Right kidney (tissue), 1 donor: Measurements from ENCODE around the gene PIP4P1.
"Not testable (repeated sequence)": the region's sequence is repeated elsewhere in the genome, so short reads cannot be mapped to it uniquely, and the experiment has no call there.

Experiments used
- DNase-seq: peaks from one replicate; pipeline ENCODE4 v3.0.0-alpha.2; 2016

PIP4P1 gene

GRCh38 chr14:20478894-20479293, 17.7 kb upstream of the PIP4P1 start:
- no peak for DNase-seq

GRCh38 chr14:20477211-20477876, 16.1 kb upstream of the PIP4P1 start:
- no peak for DNase-seq

GRCh38 chr14:20476776-20477175, 15.5 kb upstream of the PIP4P1 start:
- no peak for DNase-seq

- no peak for DNase-seq
Observed at GRCh38 chr14:20472536-20473169, 11.4 kb upstream of the PIP4P1 start.

GRCh38 chr14:20470603-20470901, 9.3 kb upstream of the PIP4P1 start:
- no peak for DNase-seq

GRCh38 chr14:20469890-20470602, 8.8 kb upstream of the PIP4P1 start:
- DNase-seq, result peak; percentile 53

GRCh38 chr14:20469242-20469889, 8.1 kb upstream of the PIP4P1 start, which contains the start of gene PNP:
PNP (plus strand) TSS chr14:20469406; CDS start chr14:20469525, 119 bp downstream.
- peak; percentile 86 for DNase-seq

GRCh38 chr14:20468764-20469241, 7.6 kb upstream of the PIP4P1 start:
- DNase-seq, result no peak

GRCh38 chr14:20460458-20461224, 593 bp downstream of the PIP4P1 start:
- DNase-seq, result peak; percentile 28

- no peak for DNase-seq
Observed at GRCh38 chr14:20458031-20458789, 3.0 kb downstream of the PIP4P1 start.

- no peak for DNase-seq
Observed at GRCh38 chr14:20456971-20457370, 4.3 kb downstream of the PIP4P1 start.

GRCh38 chr14:20455355-20456300, 5.6 kb downstream of the PIP4P1 start:
- DNase-seq, result no peak

GRCh38 chr14:20454516-20455354, 6.5 kb downstream of the PIP4P1 start, which contains the start of the genes APEX1 and OSGEP:
APEX1 (plus strand) TSS chr14:20455226; CDS start chr14:20455646, 420 bp downstream.
OSGEP (minus strand) TSS chr14:20454812; CDS start chr14:20454683, 129 bp downstream.
- DNase-seq, result peak; percentile 100

GRCh38 chr14:20452831-20453230, 8.4 kb downstream of the PIP4P1 start:
- not testable (repeated sequence) for DNase-seq

GRCh38 chr14:20446889-20447288, 14.3 kb downstream of the PIP4P1 start:
- no peak for DNase-seq

- DNase-seq, result not testable (repeated sequence)
Observed at GRCh38 chr14:20443650-20444049, 17.6 kb downstream of the PIP4P1 start.

GRCh38 chr14:20441461-20441860, 19.8 kb downstream of the PIP4P1 start:
- DNase-seq, result no peak

GRCh38 chr14:20440882-20441281, 20.4 kb downstream of the PIP4P1 start:
- no peak for DNase-seq

GRCh38 chr14:20440465-20440864, 20.8 kb downstream of the PIP4P1 start:
- no peak for DNase-seq
